Inflammatory macrophage treated with lipopolysaccharide for 4 hours (primary cell): ENCODE results near the gene C5orf15.
"Not testable (repeated sequence)": the region's sequence is repeated elsewhere in the genome, so short reads cannot be mapped to it uniquely, and the experiment has no call there.

Experiments used
- DNase-seq: peaks from one replicate; pipeline ENCODE4 v3.0.0-alpha.2; 2020

Gene C5orf15

GRCh38 chr5:133935991-133936650, 32.3 kb downstream of the C5orf15 start:
- not testable (repeated sequence) for DNase-seq

GRCh38 chr5:133935667-133935940, 32.8 kb downstream of the C5orf15 start:
- no peak for DNase-seq

- no peak for DNase-seq
These were observed 33.4 kb downstream of the C5orf15 start for GRCh38 chr5:133934822-133935666.

- DNase-seq: no peak
These were observed 34.1 kb downstream of the C5orf15 start for GRCh38 chr5:133934311-133934710.

- DNase-seq: no peak
These were observed 34.6 kb downstream of the C5orf15 start for GRCh38 chr5:133933670-133934295.

- no peak for DNase-seq
These were observed 35.3 kb downstream of the C5orf15 start for GRCh38 chr5:133933169-133933509.

GRCh38 chr5:133932441-133933168, 35.8 kb downstream of the C5orf15 start:
- peak; percentile 70 for DNase-seq

- DNase-seq: no peak
These were observed 36.9 kb downstream of the C5orf15 start for GRCh38 chr5:133931546-133931945.

GRCh38 chr5:133930813-133931090, 37.7 kb downstream of the C5orf15 start:
- DNase-seq: peak; percentile 41

GRCh38 chr5:133930061-133930812, 38.2 kb downstream of the C5orf15 start:
- DNase-seq: peak; percentile 90

GRCh38 chr5:133928587-133929393, 39.6 kb downstream of the C5orf15 start:
- no peak for DNase-seq

- DNase-seq: no peak
These were observed 40.9 kb downstream of the C5orf15 start for GRCh38 chr5:133927300-133928180.

GRCh38 chr5:133926489-133927299, 41.7 kb downstream of the C5orf15 start:
- no peak for DNase-seq

GRCh38 chr5:133925866-133926488, 42.4 kb downstream of the C5orf15 start:
- DNase-seq: no peak

GRCh38 chr5:133925269-133925668, 43.2 kb downstream of the C5orf15 start:
- DNase-seq: no peak

- DNase-seq: no peak
These were observed 44.1 kb downstream of the C5orf15 start for GRCh38 chr5:133924221-133924920.

GRCh38 chr5:133921979-133922378, 46.4 kb downstream of the C5orf15 start:
- no peak for DNase-seq

GRCh38 chr5:133921069-133921468, 47.4 kb downstream of the C5orf15 start:
- no peak for DNase-seq
